ENCODE results near the gene NSMF. TPM values are rescaled to one million over a fixed set of nuclear protein-coding genes. Genes with fewer than 3 reads are reported as not detected.
"Not testable (repeated sequence)": the region's sequence is repeated elsewhere in the genome, so short reads cannot be mapped to it uniquely, and the experiment has no call there.

Gene NSMF
- total RNA-seq, 1 donor from 2014 or later: 20.4 TPM

DNA sequence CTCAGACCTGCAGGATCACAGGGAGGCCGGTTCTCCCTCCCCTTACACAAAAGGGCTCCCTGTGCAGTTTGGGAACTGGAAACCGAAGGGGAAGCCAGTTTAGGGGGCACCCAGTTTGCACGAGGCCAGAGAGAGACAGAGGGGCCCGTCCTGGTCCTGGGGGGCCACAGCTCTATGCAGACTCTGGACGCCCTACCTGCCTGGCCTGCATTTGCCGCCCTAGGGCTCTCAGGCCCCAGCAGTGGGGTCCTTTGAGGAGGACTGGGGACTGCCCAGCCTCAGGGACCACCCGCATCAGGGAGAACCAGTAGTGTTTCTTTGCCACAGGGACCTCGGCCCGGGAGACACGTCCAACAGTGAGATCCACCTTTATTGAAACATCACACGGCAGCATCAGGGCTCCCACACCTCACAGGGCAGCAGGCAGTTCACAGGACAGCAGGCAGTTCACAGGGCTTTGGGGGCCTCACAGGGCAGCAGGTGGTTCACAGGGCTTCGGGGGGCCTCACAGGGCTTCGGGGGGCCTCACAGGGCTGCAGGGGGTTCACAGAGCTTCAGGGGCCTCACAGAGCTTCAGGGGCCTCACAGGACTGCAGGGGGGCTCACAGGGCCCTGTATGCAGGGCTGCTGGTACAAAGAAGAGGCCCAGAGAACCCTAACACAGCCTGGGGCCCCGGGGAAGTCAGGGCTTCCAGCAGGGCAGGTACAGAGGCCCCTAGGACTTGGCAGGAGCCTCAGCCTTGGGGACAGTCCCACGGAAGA is 648 bp upstream of the NSMF start:
- no peak for DNase-seq (ENCODE audit: low read depth)

DNA sequence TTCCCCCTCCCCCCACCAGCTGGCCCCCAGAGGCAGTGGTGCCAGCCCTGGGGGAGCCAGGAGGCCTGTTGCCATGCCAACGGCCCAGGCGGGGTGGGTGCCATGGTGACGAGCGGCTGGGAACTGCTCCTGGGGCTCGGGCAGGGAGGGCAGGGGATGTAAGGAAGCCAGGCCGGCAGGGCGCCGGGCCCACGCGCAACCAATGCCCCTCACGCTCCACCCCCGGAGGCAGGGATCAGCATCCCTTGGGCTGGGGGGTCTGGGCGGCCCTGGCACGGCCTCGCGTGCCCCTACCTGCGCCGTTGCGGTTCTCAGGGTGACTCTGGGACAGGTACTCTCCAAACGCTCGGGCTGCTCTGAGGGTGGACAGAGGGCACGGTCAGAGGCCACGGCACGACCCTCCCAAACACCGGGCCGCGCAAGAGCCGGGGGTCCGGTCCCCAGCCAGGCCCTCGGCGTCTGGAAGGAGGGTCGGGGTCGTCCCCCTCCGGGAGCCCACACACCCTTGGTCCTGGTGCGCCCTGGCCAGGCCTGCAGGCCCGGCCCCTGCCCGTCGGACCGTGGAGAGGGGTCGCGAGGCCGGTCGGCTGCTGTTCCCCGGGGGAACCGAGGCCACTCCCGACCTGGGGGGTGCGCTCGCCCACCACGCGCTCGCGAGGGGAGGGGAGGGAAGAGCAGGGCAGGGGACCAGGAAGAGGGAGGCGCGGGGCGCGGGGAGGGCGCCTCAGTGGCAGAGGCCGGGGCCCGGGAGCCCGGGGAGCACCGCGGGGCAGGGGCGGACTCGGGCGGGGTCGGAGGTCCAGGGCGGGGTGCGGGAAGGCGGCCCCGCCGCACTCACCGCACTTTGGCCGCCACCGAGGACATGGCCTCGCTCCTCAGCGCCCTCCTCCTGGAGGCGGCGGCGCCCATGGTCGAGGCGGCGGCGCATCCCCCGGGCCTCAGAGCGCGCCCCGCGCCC is 661 bp downstream of the NSMF start:
- no peak for DNase-seq (ENCODE audit: low read depth)

DNA sequence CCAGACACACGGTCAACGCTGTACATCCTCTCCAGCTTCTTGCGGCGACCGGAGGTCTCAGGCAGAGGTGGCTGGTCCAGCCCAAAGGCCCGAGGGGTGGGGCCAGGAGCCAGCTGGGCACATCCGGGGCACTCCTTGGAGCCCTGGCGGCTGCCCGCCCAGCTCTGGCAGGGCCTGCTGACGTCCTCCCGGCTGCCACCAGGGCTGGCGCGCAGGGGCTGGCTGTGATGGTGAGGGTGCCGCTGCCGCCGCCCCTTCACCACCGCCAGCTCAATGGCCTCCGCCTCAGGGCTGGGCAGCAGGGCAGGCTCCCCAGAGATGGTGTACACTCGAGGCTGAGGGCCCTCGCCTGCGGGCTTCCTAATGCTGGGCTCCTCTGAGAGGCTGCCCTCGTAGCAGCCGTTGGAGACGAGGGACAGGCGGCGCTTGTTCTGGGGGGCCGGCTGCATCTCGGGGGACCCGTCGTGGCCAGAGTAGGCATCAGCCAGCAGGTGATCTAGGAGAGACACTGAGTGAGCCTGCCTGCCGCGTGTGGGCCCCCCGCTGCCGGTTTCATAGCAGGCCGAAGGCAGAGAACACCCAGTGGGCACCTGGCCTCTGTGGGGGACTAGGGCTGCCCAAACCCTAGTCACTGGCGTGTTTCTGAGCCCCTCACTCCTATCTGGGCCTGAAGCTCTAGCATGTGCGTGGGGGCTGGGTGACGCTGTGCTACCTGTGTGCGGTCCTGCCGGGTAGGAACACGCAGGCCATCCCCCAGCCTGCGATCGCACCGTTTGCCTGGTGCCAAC is 1.5 kb downstream of the NSMF start:
- DNase-seq (ENCODE audit: low read depth): no peak

DNA sequence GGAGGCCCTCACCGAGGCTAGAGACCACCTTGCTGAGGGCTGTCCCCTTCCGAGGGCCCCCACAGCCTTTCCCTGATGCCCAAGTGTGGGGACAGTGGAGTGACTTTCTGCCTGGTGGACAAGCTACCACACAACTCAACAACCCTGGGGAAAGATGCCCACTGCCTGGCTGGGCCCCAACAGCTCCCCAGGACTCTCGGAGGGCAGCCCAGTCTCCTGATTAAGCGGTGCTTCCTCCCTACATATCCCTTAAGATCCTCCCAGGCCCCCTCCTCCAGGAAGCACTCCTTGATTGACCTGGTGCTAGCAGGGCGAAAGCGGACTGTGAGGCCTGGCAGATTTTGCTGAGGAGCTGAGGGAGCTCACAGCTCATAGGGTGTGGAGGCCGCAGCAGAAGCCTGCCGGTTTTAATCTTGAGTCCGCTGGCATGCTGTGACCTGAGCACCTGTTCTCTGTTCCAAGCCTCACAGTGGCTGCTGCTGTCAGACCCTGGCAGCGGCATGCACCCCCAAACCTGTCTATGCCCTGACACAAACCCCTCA is 2.2 kb downstream of the NSMF start:
- DNase-seq (ENCODE audit: low read depth): no peak

DNA sequence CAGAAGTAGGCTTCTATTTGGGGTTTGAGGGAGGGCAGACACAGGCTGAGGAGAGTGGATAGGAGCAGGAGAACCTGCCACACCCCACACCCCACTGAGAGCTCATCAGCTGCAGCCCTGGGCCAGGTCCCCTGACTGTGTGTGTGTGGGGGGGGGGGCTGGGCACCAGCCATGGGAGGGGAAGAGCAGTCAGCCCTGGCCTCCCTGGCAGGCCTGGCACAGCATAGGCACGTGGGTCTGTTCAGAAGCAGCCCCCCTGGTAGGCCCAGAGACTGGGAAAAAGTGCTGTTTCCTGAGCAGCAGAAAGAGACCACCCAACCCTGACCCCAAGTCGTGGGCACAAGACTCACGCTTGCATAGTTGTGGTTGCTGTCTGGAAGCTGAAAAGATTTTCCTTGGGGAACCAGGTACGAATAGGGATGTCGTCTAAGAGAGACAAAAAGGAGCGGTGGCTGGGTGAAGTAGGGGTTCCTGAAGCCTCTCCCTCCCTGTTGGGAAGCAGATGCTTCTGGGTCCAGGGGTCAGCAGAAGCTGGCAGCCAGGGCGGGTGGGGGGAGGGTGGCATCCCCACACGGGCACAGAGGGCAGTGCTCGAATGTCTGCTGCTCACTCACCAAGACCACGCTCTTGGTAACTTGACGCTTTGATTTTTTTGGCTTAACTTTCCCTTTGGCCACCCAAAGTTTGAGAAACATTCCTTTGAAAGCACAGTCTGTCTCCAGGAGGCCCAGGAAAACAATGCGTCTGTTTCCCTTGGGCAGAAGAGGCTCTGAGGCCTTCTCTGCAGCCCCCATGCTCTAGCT is 2.9 kb downstream of the NSMF start:
- peak; percentile 55 for DNase-seq (ENCODE audit: low read depth)

DNA sequence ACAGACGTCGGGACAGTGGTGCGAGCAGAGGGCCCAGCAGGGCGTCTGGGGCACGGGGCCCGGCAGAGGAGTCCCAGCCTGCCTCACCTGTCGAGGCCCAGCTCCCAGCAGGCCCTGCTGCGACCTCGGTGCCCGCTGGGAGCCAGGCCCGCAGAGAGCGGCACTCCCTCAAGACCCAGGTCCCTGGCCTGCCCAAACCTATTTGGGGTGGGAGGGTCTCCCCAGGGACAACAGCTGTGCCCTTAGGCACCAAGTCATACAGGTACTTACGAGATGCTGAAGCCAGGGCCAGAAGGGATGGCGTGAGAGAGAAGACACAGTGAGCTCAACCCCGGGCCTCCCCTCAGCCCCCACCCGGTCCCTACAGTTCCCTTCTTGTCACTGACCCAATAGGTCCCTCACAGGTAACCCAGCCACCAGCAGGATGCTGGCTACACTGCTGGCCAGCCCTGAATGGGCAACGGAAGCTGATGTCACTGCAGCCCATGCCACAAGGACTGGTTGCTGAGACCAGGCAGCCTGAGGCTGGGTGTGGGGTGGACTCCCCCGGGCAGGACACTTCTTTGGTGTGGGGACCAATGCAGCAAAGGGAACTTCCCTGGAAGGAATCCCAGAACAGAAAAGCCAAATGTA is 3.7 kb downstream of the NSMF start:
- DNase-seq (ENCODE audit: low read depth): no peak

DNA sequence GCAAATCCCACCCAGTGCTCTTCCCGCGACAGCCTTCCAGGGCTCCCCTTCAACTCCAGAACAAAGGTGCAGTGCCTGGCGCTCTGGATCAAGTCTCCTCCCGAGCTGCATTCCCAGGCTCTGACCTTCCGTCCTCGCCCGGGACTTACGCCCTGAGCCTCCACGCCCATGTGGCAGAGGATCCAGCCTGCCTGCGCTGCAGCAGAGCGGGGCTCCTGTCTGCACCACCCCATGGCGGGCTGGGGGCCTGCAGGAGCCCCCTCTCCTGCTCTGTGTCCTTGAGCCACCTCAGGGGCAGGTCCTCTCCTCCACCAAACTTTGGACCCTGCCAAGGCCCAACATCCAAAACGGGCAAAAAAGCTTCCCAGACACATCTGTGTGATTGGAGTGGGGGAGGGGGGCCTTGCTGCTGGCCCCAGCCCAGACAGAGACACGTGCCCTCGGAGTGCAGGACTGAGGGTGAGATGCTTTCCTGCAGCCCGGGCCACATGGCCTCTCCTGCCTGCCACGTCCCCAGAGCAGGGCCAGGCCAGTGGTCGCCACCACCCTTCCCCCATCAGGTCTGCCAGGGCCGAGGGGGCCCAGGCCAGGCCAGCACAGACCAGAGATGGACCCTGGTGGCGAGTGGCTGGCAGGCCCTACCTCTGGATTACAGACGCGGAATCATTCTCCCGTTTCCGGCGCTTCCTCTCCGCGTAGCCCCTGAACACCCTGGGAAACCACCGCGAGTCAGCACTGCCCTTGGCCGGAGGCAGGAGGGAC is 4.4 kb downstream of the NSMF start:
- no peak for DNase-seq (ENCODE audit: low read depth)

DNA sequence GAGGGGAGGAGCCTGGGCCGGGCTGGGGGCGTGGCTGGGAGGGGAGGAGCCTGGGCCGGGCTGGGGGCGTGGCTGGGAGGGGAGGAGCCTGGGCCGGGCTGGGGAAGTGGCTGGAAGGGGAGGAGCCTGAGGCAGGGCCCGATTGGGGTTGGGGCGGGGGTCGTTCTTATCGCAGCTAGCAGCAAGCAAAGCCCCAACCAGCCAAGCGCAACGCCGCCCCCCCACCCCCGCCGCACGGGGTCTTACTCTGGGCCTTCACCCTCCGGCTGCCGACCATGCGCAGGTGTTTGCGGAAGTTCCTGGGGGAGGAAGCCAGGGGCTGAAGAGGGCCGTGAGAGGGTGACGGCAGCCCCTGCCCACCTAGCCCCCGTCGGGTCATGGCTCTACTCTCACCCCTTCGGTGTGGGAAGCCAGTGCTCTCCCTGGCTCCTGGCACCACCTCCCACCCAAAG is 5.0 kb downstream of the NSMF start:
- no peak for DNase-seq (ENCODE audit: low read depth)

DNA sequence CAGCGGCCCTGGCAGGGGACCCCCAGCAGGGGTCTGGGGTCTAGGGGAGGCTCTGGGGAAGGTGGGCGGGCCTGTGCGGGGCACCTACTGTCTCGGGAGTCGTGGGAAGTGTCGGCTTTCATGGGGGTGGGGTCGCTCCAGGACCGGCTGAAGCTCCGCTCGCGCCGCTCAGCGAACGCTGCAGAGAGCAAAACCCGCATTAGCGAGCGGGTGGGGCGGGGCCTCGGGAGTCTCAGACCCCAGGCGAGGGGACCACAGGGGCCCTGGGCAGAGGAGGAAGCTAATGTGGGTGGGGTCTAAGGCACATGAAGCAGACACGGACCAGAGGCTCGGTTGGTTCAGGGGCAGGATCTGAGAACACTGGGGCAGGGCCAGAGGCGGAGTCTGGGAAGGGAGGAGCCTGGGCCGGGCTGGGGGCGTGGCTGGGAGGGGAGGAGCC is 5.5 kb downstream of the NSMF start:
- peak; percentile 19 for DNase-seq (ENCODE audit: low read depth)

DNA sequence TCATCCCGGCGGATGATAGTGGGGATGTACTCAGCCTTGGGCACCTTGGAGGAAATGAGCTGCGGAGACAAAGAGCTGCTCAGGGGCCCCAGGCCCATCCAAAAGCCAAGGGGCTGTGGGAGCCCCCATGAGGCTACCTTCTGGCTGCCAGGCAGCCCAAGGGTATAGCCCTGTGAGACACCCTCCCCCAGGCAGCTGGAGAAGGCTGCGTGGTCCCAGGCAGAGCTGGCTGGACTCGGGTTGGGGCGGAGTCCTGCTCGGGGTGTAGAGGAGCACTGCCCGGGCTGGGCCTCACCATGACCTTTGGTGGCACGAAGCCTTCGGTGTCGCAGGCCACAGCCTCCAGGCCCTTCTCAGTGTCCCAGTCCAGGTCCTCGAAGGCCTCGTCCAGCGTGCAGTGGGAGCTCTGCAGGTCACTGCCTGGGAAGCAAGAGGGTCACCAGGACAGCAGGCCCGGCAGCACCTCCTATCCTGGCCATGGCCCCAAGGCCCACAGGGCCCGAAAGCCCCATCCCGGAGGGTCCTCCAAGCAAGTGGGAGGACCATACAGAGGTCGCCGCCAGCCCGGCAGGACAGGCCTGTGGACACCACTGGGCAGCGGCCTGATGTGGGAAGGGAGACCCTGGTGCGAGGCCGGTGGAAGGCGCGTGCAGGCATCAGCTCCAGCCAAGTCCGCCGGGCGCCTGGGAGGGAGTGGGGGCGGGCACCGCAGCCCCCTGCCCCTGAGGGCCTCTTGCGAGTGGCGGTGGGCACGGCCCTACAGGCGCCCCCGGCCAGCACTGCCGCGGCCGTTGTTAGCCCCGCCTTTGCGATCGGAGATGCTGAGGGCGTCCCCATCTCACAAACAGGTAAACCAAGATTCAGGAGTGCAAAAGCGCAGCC is 6.1 kb downstream of the NSMF start:
- no peak for DNase-seq (ENCODE audit: low read depth)

DNA sequence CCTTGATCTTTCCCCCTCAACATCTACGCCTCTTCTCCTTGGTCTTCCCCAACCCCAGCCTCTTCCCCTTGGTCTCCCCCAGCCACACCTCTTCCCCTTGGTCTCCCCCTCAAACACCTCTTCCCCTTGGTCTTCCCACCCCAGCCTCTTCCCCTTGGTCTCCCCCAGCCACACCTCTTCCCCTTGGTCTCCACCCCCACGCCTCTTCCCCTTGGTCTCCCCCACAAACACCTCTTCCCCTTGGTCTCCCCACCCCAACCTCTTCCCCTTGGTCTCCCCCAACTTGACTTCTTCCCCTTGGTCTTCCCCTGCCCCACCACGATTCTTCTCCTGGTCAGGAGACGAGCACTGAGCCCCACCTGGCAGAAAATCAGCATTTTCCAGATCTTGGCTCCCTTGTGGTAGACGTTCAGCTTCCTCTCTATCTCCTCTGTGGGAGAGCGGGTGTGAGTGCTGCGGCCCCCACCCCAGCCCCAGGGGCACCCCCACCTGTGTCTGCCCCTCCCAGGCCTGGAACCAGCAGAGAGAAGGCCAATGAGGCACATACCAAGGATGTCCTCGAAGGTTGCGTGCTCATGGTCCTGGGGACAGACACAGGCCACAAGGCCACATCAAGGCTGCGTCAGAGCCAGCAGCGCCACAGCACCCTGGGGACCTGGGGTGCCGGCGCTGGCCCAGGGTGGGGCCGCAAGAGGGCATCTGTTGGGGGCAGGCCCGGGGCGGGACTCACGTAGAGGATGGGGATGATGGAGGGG is 7.0 kb downstream of the NSMF start:
- DNase-seq (ENCODE audit: low read depth): no peak

DNA sequence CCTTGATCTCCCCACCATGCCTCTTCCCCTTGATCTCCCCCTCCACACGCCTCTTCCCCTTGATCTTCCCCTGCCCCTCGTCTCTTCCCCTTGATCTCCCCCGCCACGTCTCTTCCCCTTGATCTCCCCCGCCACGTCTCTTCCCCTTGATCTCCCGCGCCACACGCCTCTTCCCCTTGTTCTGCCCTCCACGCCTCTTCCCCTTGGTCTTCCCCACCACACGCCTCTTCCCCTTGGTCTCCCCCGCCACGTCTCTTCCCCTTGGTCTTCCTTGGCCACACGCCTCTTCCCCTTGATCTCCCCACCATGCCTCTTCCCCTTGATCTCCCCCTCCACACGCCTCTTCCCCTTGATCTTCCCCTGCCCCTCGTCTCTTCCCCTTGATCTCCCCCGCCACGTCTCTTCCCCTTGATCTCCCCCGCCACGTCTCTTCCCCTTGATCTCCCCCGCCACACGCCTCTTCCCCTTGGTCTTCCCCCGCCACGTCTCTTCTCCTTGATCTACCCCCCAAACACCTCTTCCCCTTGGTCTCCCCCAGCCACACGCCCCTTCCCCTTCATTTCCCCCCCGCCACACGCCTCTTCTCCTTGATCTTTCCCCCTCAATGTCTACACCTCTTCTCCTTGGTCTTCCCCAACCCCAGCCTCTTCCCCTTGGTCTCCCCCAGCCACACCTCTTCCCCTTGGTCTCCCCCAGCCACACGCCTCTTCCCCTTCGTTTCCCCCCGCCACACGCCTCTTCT is 7.7 kb downstream of the NSMF start:
- not testable (repeated sequence) for DNase-seq (ENCODE audit: low read depth)

DNA sequence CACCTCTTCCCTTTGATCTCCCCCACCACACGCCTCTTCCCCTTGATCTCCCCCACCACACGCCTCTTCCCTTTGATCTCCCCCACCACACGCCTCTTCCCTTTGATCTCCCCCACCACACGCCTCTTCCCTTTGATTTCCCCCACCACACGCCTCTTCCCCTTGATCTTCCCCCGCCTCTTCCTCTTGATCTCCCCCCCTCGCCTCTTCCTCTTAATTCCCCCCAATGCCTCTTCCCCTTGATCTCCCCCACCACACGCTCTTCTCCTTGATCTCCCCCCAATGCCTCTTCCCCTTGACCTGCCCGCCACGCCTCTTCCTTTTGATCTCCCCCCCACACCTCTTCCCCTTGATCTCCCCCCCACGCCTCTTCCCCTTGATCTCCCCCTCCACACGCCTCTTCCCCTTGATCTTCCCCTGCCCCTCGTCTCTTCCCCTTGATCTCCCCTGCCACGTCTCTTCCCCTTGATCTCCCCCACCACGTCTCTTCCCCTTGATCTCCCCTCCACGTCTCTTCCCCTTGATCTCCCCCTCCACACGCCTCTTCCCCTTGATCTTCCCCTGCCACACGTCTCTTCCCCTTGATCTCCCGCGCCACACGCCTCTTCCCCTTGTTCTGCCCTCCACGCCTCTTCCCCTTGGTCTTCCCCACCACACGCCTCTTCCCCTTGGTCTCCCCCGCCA is 8.5 kb downstream of the NSMF start:
- not testable (repeated sequence) for DNase-seq (ENCODE audit: low read depth)

DNA sequence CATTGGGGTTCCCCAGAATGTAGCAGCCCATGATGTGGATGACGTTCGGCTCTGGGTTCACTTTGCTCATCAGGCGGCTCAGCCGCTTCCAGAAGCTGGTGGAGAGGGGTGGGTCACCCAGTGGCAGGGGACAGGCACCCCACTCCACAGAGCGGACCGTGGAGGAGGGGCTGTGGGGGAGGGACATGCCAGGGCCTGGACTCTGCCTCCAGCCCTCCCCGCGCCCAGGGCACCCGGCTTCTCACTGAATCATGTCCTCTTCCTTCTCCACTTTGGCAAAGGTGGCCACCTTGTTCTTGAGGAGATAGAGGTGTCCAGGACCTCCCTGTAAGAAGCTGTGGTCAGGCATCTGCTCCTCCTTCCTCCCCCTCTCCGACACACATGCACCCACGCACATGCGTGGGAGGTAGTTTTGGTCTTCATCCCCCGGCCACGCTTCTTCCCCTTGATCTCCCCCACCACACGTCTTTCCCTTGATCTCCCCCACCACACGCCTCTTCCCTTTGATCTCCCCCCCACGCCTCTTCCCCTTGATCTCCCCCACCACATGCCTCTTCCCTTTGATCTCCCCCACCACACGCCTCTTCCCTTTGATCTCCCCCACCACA is 9.1 kb downstream of the NSMF start:
- no peak for DNase-seq (ENCODE audit: low read depth)

DNA sequence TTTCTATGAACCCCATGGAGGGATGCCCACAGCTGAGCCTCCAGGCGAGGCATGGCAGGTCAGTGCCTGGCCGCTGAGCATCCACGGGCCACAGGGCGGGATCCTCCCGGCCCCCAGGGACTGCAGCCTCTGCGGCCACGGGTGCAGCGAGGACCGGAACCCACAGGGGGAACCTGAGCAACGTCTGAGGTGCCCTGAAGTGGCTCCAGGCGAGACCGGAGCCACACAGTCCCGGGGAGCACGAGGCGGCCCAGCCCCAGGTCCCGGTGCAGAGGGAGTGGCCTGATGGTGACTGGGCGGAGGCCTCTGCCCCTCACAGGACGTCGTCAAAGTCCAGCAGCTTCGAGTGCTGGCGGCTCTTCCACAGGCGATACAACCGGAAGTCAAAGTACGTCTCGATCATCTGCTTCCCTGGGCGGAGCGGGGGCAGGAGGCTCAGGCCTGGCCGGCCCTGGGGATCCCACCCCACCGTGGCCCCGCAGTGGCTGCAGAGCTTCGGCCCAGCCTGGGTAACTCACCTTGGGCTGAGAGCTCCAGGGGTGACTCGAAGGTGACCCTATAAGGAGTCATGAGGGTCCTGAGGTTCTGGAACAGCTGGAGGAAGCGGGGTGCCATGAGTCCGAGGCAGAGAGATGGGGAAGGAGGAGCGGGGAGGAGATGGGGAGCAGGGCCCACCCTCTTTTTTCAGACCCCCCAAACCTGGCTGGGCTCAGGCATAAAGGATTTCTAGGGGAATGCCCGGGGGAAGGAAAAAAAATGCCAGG is 9.9 kb downstream of the NSMF start:
- no peak for DNase-seq (ENCODE audit: low read depth)

Data from renal cortical epithelial cell (primary cell).